ENCODE results near the gene USP53.

The USP53 gene

DNA sequence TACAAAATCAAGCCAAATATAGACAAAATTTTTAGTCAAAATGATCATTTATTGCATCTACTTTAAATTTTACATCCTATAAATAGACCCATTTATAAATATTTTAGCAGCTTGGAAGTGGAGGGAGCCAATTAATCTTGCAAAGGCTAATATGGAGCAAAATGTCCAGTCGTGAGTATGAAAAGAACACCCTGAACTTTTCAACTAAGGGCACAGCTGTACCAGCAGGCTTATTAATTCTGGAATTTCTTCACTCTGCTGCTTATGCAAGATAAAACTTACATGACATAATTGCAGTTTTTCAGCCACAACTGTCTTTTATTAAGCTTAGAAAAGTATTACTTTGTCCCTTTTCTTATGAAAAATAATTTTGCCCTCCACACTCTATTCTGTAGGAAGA is 22.9 kb upstream of the USP53 start:
- POLR2A ChIA-PET (ENCODE audit: low non-redundant PET): no interaction called here
- DNase-seq (ENCODE audit: low spot score): no peak
- TF ChIP-seq, protein P1, sequence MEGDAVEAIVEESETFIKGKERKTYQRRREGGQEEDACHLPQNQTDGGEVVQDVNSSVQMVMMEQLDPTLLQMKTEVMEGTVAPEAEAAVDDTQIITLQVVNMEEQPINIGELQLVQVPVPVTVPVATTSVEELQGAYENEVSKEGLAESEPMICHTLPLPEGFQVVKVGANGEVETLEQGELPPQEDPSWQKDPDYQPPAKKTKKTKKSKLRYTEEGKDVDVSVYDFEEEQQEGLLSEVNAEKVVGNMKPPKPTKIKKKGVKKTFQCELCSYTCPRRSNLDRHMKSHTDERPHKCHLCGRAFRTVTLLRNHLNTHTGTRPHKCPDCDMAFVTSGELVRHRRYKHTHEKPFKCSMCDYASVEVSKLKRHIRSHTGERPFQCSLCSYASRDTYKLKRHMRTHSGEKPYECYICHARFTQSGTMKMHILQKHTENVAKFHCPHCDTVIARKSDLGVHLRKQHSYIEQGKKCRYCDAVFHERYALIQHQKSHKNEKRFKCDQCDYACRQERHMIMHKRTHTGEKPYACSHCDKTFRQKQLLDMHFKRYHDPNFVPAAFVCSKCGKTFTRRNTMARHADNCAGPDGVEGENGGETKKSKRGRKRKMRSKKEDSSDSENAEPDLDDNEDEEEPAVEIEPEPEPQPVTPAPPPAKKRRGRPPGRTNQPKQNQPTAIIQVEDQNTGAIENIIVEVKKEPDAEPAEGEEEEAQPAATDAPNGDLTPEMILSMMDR (conservative IDR thresholded peaks at IDR 0.05; ENCODE audit: low read depth): no peak
- no peak overlapping the region for H3K27ac ChIP-seq
- CTCF ChIA-PET: no interaction called here

DNA sequence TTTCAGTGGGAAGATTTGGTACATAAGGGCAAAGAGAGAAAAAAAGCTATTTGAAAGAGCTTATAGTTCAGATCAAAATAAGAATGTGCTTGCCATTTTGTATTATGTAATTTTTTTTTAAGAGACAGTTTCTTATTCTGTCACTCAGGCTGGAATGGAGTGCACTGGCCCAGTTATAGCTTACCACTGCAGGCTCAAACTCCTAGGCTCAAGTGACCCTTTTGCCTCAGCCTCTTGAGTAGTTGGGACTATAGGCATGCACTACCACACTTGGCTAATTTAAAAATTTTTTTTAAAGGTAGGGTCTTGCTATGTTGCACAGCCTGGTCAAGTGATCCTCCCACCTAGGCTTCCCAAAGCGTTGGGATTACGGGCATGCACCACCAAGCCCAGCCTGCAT is 22.2 kb upstream of the USP53 start:
- TF ChIP-seq, protein P1 (conservative IDR thresholded peaks at IDR 0.05; ENCODE audit: low read depth): no peak
- ChIA-PET CTCF (no interaction called here), POLR2A (ENCODE audit: low non-redundant PET) (no interaction called here)
- H3K27ac ChIP-seq: no peak overlapping the region
- DNase-seq (ENCODE audit: low spot score): no peak

DNA sequence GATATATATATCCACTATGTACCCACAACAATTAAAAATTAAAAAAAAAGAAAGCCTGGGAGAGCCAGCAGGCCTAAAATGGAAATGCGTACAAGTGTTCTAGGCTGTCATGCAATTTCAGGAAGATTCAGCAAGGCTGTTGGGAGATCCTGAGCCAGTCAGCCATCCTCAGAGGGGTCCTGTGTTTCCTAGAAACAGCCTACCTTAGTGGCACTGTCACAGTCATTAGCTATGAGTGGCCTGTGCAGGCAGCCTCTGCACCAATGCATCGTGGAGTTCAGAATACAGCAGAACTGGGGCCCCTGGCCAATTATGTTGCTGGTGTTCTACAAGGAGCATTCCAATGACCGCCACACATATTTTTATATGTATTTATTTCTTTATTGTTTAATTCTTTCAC is 21.0 kb upstream of the USP53 start:
- ChIA-PET POLR2A (ENCODE audit: low non-redundant PET) (no interaction called here), CTCF (no interaction called here)

DNA sequence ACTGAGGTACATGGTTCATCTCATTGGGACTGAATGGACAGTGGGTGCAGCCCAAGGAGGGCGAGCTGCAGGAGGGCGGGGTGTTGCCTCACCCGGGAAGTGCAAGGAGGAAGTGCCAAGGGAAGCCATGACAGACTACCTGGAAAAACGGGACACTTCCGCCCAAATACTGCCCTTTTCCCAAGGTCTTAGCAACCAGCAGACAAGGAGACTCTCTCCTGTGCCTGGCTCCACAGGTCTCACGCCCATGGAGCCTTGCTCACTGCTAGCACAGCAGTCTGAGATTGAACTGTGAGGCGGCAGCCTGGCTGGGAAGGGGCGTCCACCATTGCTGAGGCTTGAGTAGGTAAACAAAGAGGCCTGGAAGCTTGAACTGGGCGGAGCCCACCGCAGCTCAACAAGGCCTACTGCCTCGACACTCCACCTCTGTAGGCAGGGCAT is 14.7 kb upstream of the USP53 start:
- TF ChIP-seq, protein P1 (conservative IDR thresholded peaks at IDR 0.05; ENCODE audit: low read depth): no peak

More for the DNA sequence above, 21.0 kb upstream of the USP53 start:
- no peak overlapping the region for H3K27ac ChIP-seq
- DNase-seq (ENCODE audit: low spot score): no peak
- TF ChIP-seq, protein P1 (conservative IDR thresholded peaks at IDR 0.05; ENCODE audit: low read depth): no peak

DNA sequence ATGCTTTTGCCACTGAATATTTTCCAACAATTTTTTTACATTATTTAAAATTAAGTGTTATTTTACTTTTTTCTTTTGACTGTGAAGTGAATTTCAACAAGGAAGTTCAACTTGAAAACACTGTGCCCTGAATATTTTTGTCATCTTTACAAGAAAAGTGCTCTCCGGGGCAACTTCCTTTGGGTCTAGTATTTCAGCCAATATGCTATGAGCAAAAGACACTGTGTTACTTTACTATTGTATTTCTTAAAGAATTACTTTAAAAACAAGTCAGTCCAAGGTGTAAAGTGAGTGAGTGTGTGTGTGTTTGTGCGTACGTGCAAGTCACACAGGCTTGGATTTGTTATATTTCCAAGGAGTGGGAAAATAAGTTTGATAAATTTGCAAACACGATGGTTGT is 7.6 kb upstream of the USP53 start:
- ChIA-PET CTCF (no interaction called here), POLR2A (ENCODE audit: low non-redundant PET) (interaction anchor here (0.6 kb wide), 1 partner anchor 8 kb away, joined by 5 read pairs; no protein-coding TSS in a partner anchor)
- DNase-seq (ENCODE audit: low spot score): no peak
- no peak overlapping the region for H3K27ac ChIP-seq
- TF ChIP-seq, protein P1 (conservative IDR thresholded peaks at IDR 0.05; ENCODE audit: low read depth): no peak

More for the DNA sequence above, 14.7 kb upstream of the USP53 start:
- ChIA-PET CTCF (no interaction called here), POLR2A (ENCODE audit: low non-redundant PET) (no interaction called here)
- no peak overlapping the region for H3K27ac ChIP-seq
- DNase-seq (ENCODE audit: low spot score): no peak

DNA sequence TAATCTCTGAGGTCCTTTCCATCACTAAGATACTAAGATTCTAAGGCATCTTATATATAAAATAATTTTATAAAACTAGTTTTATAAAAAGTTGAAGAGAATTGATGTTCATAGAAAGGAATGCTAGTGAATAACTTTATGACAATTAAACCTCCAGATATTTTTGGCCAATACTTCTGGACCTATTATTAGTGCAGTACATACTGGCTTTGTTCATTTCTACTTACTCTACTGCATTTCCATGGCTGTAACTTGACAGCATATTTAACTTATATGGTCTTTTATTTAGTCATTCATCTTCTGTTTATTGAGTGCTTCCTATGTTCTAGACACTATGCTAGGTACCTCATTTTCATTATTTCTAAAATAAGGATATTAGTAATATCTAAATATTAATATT is 6.8 kb upstream of the USP53 start:
- DNase-seq (ENCODE audit: low spot score): no peak
- ChIA-PET POLR2A (ENCODE audit: low non-redundant PET) (no interaction called here), CTCF (no interaction called here)
- TF ChIP-seq, protein P1 (conservative IDR thresholded peaks at IDR 0.05; ENCODE audit: low read depth): no peak
- no peak overlapping the region for H3K27ac ChIP-seq

DNA sequence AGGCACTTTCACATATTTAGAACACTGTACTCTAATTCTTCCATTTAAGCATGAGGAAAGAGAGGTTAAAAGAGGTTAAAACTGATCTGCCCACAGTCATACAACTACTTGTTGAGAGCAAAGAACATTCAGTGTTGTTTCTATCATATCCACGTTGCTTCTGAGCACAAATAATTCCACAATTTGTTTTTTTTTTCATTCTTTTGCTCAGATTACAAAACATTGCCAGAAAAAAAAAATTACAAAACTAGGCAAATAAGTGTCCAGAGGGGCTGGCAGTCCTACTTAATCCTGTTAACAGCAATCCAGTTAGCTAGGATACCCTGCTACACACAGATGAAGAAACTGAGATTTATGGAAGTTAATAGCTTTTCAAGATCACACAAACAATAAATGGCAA is 6.3 kb upstream of the USP53 start:
- TF ChIP-seq, protein P1 (conservative IDR thresholded peaks at IDR 0.05; ENCODE audit: low read depth): no peak
- DNase-seq (ENCODE audit: low spot score): no peak
- no peak overlapping the region for H3K27ac ChIP-seq
- POLR2A ChIA-PET (ENCODE audit: low non-redundant PET): no interaction called here
- CTCF ChIA-PET: no interaction called here

All from RWPE1 (cell line).